H9 (cell line): ENCODE measurements around the gene ACR. TPM values are rescaled to one million over a fixed set of nuclear protein-coding genes. Genes with fewer than 3 reads are reported as not detected.

Source experiments
- DNase-seq: peaks from one replicate; pipeline ENCODE4 v3.0.0-alpha.2; 2017
- H2AFZ ChIP-seq: one replicate; pipeline ENCODE4 v1.6.1; 2013; ENCODE audit warnings: mild to moderate bottlenecking, low read length, control low read depth, moderate library complexity
- H2AK5ac ChIP-seq: 2 replicates; pipeline ENCODE4 v1.6.1; 2013; ENCODE audit warnings: low read length, control low read depth, mixed read lengths; ENCODE audit not compliant: insufficient read length
- H2BK120ac ChIP-seq: one replicate; pipeline ENCODE4 v1.6.1; 2013; ENCODE audit warnings: low read depth, mild to moderate bottlenecking, low read length, control low read depth, inconsistent platforms; ENCODE audit not compliant: poor library complexity, severe bottlenecking
- H2BK12ac ChIP-seq: 2 replicates; pipeline ENCODE4 v1.6.1; 2013; ENCODE audit warnings: low read length, control low read depth, mixed read lengths, low read depth; ENCODE audit not compliant: insufficient read length
- H2BK15ac ChIP-seq: 2 replicates; pipeline ENCODE4 v1.6.1; 2013; ENCODE audit warnings: low read depth, low read length, control low read depth
- H2BK20ac ChIP-seq: one replicate; pipeline ENCODE4 v1.6.1; 2013; ENCODE audit warnings: low read depth, mild to moderate bottlenecking, low read length, control low read depth, inconsistent platforms; ENCODE audit not compliant: poor library complexity, severe bottlenecking
- H2BK5ac ChIP-seq: 2 replicates; pipeline ENCODE4 v1.6.1; 2013; ENCODE audit warnings: low read length, control low read depth, mixed read lengths; ENCODE audit not compliant: insufficient read length
- H3K14ac ChIP-seq: 2 replicates; pipeline ENCODE4 v1.6.1; 2013; ENCODE audit warnings: low read length, control low read depth; ENCODE audit not compliant: insufficient read depth
- H3K18ac ChIP-seq: 2 replicates; pipeline ENCODE4 v1.6.1; 2013; ENCODE audit warnings: low read depth, mild to moderate bottlenecking, mixed read lengths, low read length, control low read depth; ENCODE audit not compliant: insufficient read length
- H3K23ac ChIP-seq: 2 replicates; pipeline ENCODE4 v1.6.1; 2013; ENCODE audit warnings: low read length, control low read depth, mixed read lengths, low read depth; ENCODE audit not compliant: insufficient read length
- H3K23me2 ChIP-seq: 2 replicates; pipeline ENCODE4 v1.6.1; 2013; ENCODE audit warnings: low read depth, mild to moderate bottlenecking, mixed read lengths, low read length, control low read depth; ENCODE audit not compliant: insufficient read length, poor library complexity, severe bottlenecking
- H3K27ac ChIP-seq: 2 replicates; pipeline ENCODE4 v1.5.1; 2013; ENCODE audit warnings: low read length, control low read depth, mixed read lengths, low read depth; ENCODE audit not compliant: insufficient read length
- H3K27me3 ChIP-seq: 2 replicates; pipeline ENCODE4 v1.6.1; 2013; ENCODE audit warnings: low read length, control low read depth, inconsistent platforms; ENCODE audit not compliant: insufficient read depth
- H3K4ac ChIP-seq: 2 replicates; pipeline ENCODE4 v1.6.1; 2013; ENCODE audit warnings: low read depth, mild to moderate bottlenecking, control low read depth, inconsistent platforms, low read length, moderate library complexity
- H3K4me1 ChIP-seq: 2 replicates; pipeline ENCODE4 v1.6.1; 2013; ENCODE audit warnings: low read length, control low read depth, inconsistent platforms; ENCODE audit not compliant: insufficient read depth
- H3K4me2 ChIP-seq: 2 replicates; pipeline ENCODE4 v1.6.1; 2013; ENCODE audit warnings: low read length, control low read depth, mixed read lengths; ENCODE audit not compliant: insufficient read length, insufficient read depth
- H3K56ac ChIP-seq: 2 replicates; pipeline ENCODE4 v1.6.1; 2013; ENCODE audit warnings: low read depth, mild to moderate bottlenecking, mixed read lengths, low read length, control low read depth; ENCODE audit not compliant: insufficient read length
- H3K79me1 ChIP-seq: 2 replicates; pipeline ENCODE4 v1.6.1; 2013; ENCODE audit warnings: low read depth, mild to moderate bottlenecking, moderate library complexity, low read length, control low read depth, inconsistent platforms; ENCODE audit not compliant: insufficient read depth, poor library complexity, severe bottlenecking
- H3K79me2 ChIP-seq: 2 replicates; pipeline ENCODE4 v1.6.1; 2013; ENCODE audit warnings: low read length, control low read depth, inconsistent platforms; ENCODE audit not compliant: insufficient read depth
- H3K9ac ChIP-seq: 2 replicates; pipeline ENCODE4 v1.6.1; 2013; ENCODE audit warnings: low read length, control low read depth, mixed read lengths; ENCODE audit not compliant: insufficient read length; ENCODE audit errors: extremely low read depth
- H3K9me3 ChIP-seq: one replicate; pipeline ENCODE4 v1.6.1; 2013; ENCODE audit warnings: low read depth, low read length, inconsistent platforms; ENCODE audit not compliant: control insufficient read depth
- H3T11ph ChIP-seq: one replicate; pipeline ENCODE4 v1.6.1; 2013; ENCODE audit warnings: mild to moderate bottlenecking, low read length, control low read depth, inconsistent platforms
- H4K20me1 ChIP-seq: one replicate; pipeline ENCODE4 v1.6.1; 2013; ENCODE audit not compliant: control insufficient read depth, insufficient read length, insufficient read depth
- H4K5ac ChIP-seq: 2 replicates; pipeline ENCODE4 v1.6.1; 2013; ENCODE audit warnings: low read depth, mild to moderate bottlenecking, mixed read lengths, low read length, control low read depth; ENCODE audit not compliant: insufficient read length
- H4K8ac ChIP-seq: replicated peaks from 2 replicates; pipeline ENCODE4 v1.6.1; 2013; ENCODE audit warnings: low read length, control low read depth, mixed read lengths, low read depth; ENCODE audit not compliant: insufficient read length
- H4K91ac ChIP-seq: 2 replicates; pipeline ENCODE4 v1.6.1; 2013; ENCODE audit warnings: low read depth, mild to moderate bottlenecking, moderate library complexity, mixed read lengths, low read length, control low read depth; ENCODE audit not compliant: insufficient read length
- H3K27ac Mint-ChIP-seq, 3 experiments: 2 replicates in 2 of 3; 3 replicates in 1 of 3; pipeline ENCODE4 v1.8.0; 2020 to 2021; ENCODE audit warnings: mixed read lengths in 3 of 3, mild to moderate bottlenecking in 1 of 3, moderate library complexity in 1 of 3
- H3K27me3 Mint-ChIP-seq: 2 replicates; pipeline ENCODE4 v1.8.0; 2021; ENCODE audit warnings: low read depth, mild to moderate bottlenecking, moderate library complexity, mixed read lengths
- H3K36me3 Mint-ChIP-seq, 3 experiments: 2 replicates in 2 of 3; 3 replicates in 1 of 3; pipeline ENCODE4 v1.8.0; 2020 to 2021; ENCODE audit warnings: low read depth in 3 of 3, mixed read lengths in 3 of 3; ENCODE audit not compliant: insufficient read depth in 1 of 3
- H3K4me1 Mint-ChIP-seq, 2 experiments: 2 replicates each; pipeline ENCODE4 v1.8.0; 2020; ENCODE audit warnings: mixed read lengths in 2 of 2
- H3K4me3 Mint-ChIP-seq, 2 experiments: 2 replicates in 1 of 2; 3 replicates in 1 of 2; pipeline ENCODE4 v1.8.0; 2020 to 2021; ENCODE audit warnings: mild to moderate bottlenecking in 2 of 2, mixed read lengths in 2 of 2, moderate library complexity in 1 of 2
- H3K9me3 Mint-ChIP-seq, 2 experiments: 2 replicates in 1 of 2; 3 replicates in 1 of 2; pipeline ENCODE4 v1.8.0; 2020; ENCODE audit warnings: mild to moderate bottlenecking in 2 of 2, mixed read lengths in 2 of 2, moderate library complexity in 1 of 2
- WGBS: extraction: QIAGEN DNeasy Blood & Tissue Kit; methylation state at CpG from one replicate; pipeline ENCODE4 v1.1.7; 2013; ENCODE audit warnings: missing lambda C conversion rate, low lambda C conversion rate, mixed read lengths; ENCODE audit not compliant: insufficient read length; ENCODE audit errors: extremely low coverage; 5-methylcytosine and 5-hydroxymethylcytosine counted together
- total RNA-seq: library from RNA; stranded (reverse); gene quantifications from 2 replicates; pipeline ENCODE4 v1.2.1, GENCODE V29; 2021
- TF ChIP-seq, protein P1 (sequence below): fragments of 200-600 bp; sonication (generic); conservative IDR thresholded peaks from 3 replicates; pipeline ENCODE4 v1.8.0; 2021; ENCODE audit warnings: antibody characterized with exemption, mild to moderate bottlenecking

Gene ACR
- total RNA-seq, 1 experiment from 2014 or later, result 0.35 TPM

DNA sequence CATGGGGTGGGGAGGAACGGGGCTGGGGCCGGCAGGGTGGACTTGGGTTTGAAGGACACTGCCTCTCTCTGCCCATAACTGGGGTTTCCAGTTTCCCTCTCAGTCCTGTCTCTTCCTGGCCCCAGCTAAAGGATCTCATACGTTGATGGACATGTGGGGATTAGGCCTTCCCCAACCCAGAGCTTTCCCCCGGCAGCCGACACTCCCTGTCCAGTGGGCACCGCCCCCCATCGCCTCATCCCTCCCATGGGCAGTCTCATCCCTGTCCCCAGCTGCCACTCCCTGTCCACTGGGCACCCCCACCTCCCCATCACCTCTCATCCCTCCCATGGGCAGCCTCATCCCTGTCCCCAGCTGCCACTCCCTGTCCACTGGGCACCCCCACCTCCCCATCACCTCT lies 22.2 kb upstream of the ACR start:
- H3K27ac Mint-ChIP-seq, result no peak overlapping the region
- TF ChIP-seq, protein P1, sequence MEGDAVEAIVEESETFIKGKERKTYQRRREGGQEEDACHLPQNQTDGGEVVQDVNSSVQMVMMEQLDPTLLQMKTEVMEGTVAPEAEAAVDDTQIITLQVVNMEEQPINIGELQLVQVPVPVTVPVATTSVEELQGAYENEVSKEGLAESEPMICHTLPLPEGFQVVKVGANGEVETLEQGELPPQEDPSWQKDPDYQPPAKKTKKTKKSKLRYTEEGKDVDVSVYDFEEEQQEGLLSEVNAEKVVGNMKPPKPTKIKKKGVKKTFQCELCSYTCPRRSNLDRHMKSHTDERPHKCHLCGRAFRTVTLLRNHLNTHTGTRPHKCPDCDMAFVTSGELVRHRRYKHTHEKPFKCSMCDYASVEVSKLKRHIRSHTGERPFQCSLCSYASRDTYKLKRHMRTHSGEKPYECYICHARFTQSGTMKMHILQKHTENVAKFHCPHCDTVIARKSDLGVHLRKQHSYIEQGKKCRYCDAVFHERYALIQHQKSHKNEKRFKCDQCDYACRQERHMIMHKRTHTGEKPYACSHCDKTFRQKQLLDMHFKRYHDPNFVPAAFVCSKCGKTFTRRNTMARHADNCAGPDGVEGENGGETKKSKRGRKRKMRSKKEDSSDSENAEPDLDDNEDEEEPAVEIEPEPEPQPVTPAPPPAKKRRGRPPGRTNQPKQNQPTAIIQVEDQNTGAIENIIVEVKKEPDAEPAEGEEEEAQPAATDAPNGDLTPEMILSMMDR, result no peak
- Histone ChIP-seq H2BK12ac (no peak overlapping the region), H2BK120ac (no peak overlapping the region), H3K14ac (no peak overlapping the region), H3K4me1 (no peaks in the 10 kb centered on the region), H2BK20ac (no peak overlapping the region), H3K56ac (no peak overlapping the region), H3K23me2 (peaks cover 8% of the 10 kb centered on the region), H3K23ac (no peak overlapping the region), H3K79me2 (no peaks in the 10 kb centered on the region), H4K91ac (no peak overlapping the region), H4K5ac (no peak overlapping the region), H3K18ac (no peak overlapping the region), H3K4ac (no peak overlapping the region), H4K8ac (no peak overlapping the region), H3K27me3 (peaks cover 22% of the 10 kb centered on the region; the same call in 1 of the 2 replicates), H2AK5ac (no peak overlapping the region), H3K9me3 (no peaks in the 10 kb centered on the region), H3K4me2 (no peak overlapping the region), H2BK15ac (no peak overlapping the region), H2AFZ (no peak overlapping the region), H2BK5ac (no peak overlapping the region), H3K27ac (no peak overlapping the region), H3T11ph (no peak overlapping the region), H3K9ac (no peak overlapping the region), H3K79me1 (no peaks in the 10 kb centered on the region), H4K20me1 (no peaks in the 10 kb centered on the region)
- H3K4me3 Mint-ChIP-seq, result no peak overlapping the region
- H3K9me3 Mint-ChIP-seq, result no peaks in the 10 kb centered on the region; a peak in 1 of 5 replicates
- H3K4me1 Mint-ChIP-seq, result peaks cover 0 to 5% of the 10 kb centered on the region in 2 experiments; a peak in 1 of 4 replicates
- peaks cover 46% of the 10 kb centered on the region for H3K27me3 Mint-ChIP-seq
- DNase-seq, result no peak
- no CpG with 5 or more reads among the region's 7 CpGs for WGBS
- peaks cover 0 to 4% (median 2%) of the 10 kb centered on the region in 3 experiments; a peak in 3 of 7 replicates for H3K36me3 Mint-ChIP-seq
